Measurements from ENCODE around the gene KATNBL1.
"Not testable (repeated sequence)": the region's sequence is repeated elsewhere in the genome, so short reads cannot be mapped to it uniquely, and the experiment has no call there.

The KATNBL1 gene

GRCh38 chr15:34203305-34203704 lies 6.6 kb downstream of the KATNBL1 start:
- TF ChIP-seq CTCF (IDR thresholded peaks at IDR 0.05; ENCODE audit: extremely low read depth, missing control alignments): no peak
- no peak for DNase-seq (ENCODE audit: low spot score)

GRCh38 chr15:34193272-34193671 lies 16.6 kb downstream of the KATNBL1 start:
- DNase-seq (ENCODE audit: low spot score): not testable (repeated sequence)

DNA sequence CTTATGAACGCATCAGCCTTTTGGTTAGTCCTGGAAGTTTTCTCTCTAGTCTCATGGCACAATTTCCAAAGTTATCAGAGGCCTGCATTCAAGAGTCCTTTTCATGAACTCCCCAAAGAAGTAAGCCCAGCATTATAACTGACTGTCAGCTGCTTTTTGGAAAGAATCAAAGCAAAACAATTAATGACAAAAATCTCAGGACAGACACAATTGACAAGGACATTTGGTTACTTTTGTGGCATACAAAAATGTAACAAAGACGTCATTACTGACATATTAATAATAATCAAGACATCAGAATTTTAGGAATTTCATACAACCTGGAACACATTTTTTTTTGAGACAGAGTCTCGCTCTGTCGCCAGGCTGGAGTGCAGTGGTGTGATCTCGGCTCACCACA lies 21.2 kb downstream of the KATNBL1 start:
- no peak for DNase-seq (ENCODE audit: low spot score)
- TF ChIP-seq CTCF (IDR thresholded peaks at IDR 0.05; ENCODE audit: extremely low read depth, missing control alignments): no peak

DNA sequence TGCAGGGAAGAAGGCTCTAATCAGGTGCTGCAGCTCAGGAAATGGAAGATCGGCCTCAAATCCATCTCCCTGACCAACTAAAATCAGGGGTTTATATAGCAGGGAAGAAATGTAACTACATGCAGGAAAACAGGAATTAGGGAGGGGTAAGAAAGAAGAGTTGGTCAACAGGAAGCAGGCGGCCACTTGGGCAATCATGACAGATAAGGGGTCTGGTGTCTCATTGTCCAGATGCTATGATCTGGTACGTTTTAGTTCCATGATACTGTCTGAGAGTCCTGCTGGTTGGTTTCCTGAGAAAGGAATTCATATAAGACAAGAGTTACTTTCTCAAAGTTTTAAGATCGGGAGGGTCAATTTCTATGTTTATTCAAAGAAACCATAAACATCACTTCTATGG lies 24.2 kb downstream of the KATNBL1 start:
- no peak for DNase-seq (ENCODE audit: low spot score)
- TF ChIP-seq CTCF (IDR thresholded peaks at IDR 0.05; ENCODE audit: extremely low read depth, missing control alignments): no peak

DNA sequence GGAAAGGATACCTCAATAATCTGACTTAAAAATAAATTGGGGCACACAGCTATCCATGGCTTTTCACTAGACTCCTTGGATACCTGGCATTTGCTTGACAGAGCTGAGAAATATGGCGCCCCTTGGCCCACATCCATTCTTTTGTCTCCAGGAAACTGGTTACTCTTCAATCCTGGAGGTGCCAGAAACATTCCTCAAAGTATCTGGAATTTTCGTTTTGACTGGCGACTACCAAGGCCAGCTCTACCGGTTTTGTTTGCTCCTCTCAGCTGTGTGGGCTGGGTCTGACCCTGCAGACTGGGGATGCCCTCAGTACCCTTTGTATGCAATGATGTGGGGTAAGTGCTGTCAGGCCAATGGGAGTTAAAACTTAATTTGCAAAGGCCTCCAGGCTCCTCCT lies 27.0 kb downstream of the KATNBL1 start:
- TF ChIP-seq CTCF (IDR thresholded peaks at IDR 0.05; ENCODE audit: extremely low read depth, missing control alignments): no peak
- DNase-seq (ENCODE audit: low spot score): no peak

GRCh38 chr15:34179234-34179633 lies 30.7 kb downstream of the KATNBL1 start:
- no peak for DNase-seq (ENCODE audit: low spot score)
- no peak for TF ChIP-seq CTCF (IDR thresholded peaks at IDR 0.05; ENCODE audit: extremely low read depth, missing control alignments)

- DNase-seq (ENCODE audit: low spot score): not testable (repeated sequence)
These were observed 43.8 kb downstream of the KATNBL1 start for GRCh38 chr15:34165987-34166573.

DNA sequence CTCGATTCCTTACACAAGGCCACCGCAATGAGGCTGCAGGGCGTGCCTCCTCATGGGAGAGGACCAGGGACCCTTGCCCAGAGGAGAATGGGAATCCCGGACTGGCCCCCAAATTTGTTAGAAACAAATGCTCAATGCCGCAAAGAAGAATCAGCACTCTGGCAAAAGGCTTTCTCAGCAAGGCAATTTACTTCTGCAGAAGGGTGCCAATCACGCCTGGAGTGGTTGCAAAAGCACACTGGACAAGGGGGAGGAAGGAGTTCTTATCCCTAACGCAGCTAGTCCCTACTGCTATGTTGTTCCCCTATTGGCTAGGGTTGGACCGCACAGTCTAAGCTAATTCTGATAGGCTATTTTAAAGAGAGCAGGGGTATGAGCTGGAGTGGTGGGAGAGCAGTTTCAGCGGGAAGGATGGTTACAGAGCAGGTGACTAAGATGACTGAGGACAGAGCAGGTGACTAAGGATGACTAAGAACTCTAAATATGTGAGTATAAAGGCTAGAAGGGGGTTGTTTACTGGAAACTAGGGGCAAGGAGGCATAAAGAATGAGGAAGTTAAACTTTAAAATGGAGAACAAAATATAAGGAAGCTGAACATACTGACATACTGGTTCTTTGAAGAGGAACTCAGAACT lies 48.5 kb downstream of the KATNBL1 start:
- no peak for TF ChIP-seq CTCF (IDR thresholded peaks at IDR 0.05; ENCODE audit: extremely low read depth, missing control alignments)
- no peak for DNase-seq (ENCODE audit: low spot score)
